Natural killer cell (primary cell): ENCODE results near the gene CDKAL1. TPM values are rescaled to one million over a fixed set of nuclear protein-coding genes. Genes with fewer than 3 reads are reported as not detected.
A peak's percentile ranks its signal among the peaks of the same experiment; 100 is the strongest.

Source experiments
- ATAC-seq, 3 donors: fragments of 150-1000 bp in 2 of 3; fragments of 200-7000 bp in 1 of 3; cut with Tn5 transposase; 1 replicate in 1 of 3; 2 replicates in 2 of 3; pipeline ENCODE4 v1.10.0; 2021; ENCODE audit warnings: mild to moderate bottlenecking in 2 of 3, moderate library complexity in 2 of 3
- DNase-seq, 2 donors: peaks; one replicate each; pipeline versions ENCODE4 v3.0.0 to v3.0.0-alpha.2; 2013 to 2021; ENCODE audit warnings: mixed read lengths in 1 of 2
- H3K27ac ChIP-seq: one replicate; pipeline ENCODE4 v1.5.1; 2013; ENCODE audit warnings: mild to moderate bottlenecking, low read length
- H3K27me3 ChIP-seq: one replicate; pipeline ENCODE4 v1.6.1; 2013; ENCODE audit warnings: low read length; ENCODE audit not compliant: control insufficient read depth, insufficient read depth
- H3K36me3 ChIP-seq: one replicate; pipeline ENCODE4 v1.6.1; 2013; ENCODE audit warnings: low read length; ENCODE audit not compliant: control insufficient read depth, insufficient read depth
- H3K4me1 ChIP-seq: one replicate; pipeline ENCODE4 v1.6.1; 2013; ENCODE audit warnings: low read length; ENCODE audit not compliant: control insufficient read depth, insufficient read depth
- H3K4me3 ChIP-seq: one replicate; pipeline ENCODE4 v1.5.1; 2013; ENCODE audit warnings: low read length
- H3K9me3 ChIP-seq: one replicate; pipeline ENCODE4 v1.6.1; 2013; ENCODE audit warnings: low read length; ENCODE audit not compliant: control insufficient read depth, insufficient read depth
- H3K27ac Mint-ChIP-seq, 2 donors: one replicate each; pipeline ENCODE4 v1.8.0; 2022; ENCODE audit warnings: mild to moderate bottlenecking in 2 of 2, mixed read lengths in 2 of 2, moderate library complexity in 1 of 2
- H3K27me3 Mint-ChIP-seq, 2 donors: one replicate each; pipeline ENCODE4 v1.8.0; 2022; ENCODE audit warnings: low read depth in 2 of 2, mixed read lengths in 2 of 2
- H3K36me3 Mint-ChIP-seq: one replicate; pipeline ENCODE4 v1.8.0; 2022; ENCODE audit warnings: mixed read lengths
- H3K4me1 Mint-ChIP-seq, 2 donors: one replicate each; pipeline ENCODE4 v1.8.0; 2022; ENCODE audit warnings: mixed read lengths in 2 of 2
- H3K4me3 Mint-ChIP-seq: one replicate; pipeline ENCODE4 v1.8.0; 2022; ENCODE audit warnings: mild to moderate bottlenecking, moderate library complexity, mixed read lengths
- H3K9me3 Mint-ChIP-seq, 2 donors: one replicate each; pipeline ENCODE4 v1.8.0; 2022; ENCODE audit warnings: mixed read lengths in 2 of 2
- WGBS: methylation state at CpG from one replicate; pipeline ENCODE4 v1.1.7; 2013; ENCODE audit warnings: missing lambda C conversion rate; ENCODE audit not compliant: insufficient coverage; 5-methylcytosine and 5-hydroxymethylcytosine counted together
- intact Hi-C: fragments of 100-400 bp; cut with micrococcal nuclease; formaldehyde crosslinking; loops from one replicate; pipeline ENCODE4 v1.14.2; 2022
- total RNA-seq, 4 donors: library from RNA; stranded (reverse); fragments of 120-200 nt in 1 of 4; gene quantifications; one replicate each; pipeline versions ENCODE4 v1.2.3 to v1.2.4, GENCODE V29; 2013 to 2022
- TF ChIP-seq, protein P1 (sequence below): fragments of 200-600 bp; IDR thresholded peaks from one replicate; pipeline ENCODE4 v1.8.0; 2022; ENCODE audit warnings: antibody characterized with exemption

Gene CDKAL1
- total RNA-seq, 3 donors from 2014 or later (not counting 1 experiment from before 2014, with no cell fraction given) = 26.0 to 32.8 (median 28.9) TPM

- TF ChIP-seq, protein P1, sequence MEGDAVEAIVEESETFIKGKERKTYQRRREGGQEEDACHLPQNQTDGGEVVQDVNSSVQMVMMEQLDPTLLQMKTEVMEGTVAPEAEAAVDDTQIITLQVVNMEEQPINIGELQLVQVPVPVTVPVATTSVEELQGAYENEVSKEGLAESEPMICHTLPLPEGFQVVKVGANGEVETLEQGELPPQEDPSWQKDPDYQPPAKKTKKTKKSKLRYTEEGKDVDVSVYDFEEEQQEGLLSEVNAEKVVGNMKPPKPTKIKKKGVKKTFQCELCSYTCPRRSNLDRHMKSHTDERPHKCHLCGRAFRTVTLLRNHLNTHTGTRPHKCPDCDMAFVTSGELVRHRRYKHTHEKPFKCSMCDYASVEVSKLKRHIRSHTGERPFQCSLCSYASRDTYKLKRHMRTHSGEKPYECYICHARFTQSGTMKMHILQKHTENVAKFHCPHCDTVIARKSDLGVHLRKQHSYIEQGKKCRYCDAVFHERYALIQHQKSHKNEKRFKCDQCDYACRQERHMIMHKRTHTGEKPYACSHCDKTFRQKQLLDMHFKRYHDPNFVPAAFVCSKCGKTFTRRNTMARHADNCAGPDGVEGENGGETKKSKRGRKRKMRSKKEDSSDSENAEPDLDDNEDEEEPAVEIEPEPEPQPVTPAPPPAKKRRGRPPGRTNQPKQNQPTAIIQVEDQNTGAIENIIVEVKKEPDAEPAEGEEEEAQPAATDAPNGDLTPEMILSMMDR = no peak
- Mint-ChIP-seq H3K9me3 (no peaks in the 10 kb centered on the region), H3K4me3 (no peak overlapping the region), H3K27me3 (no peaks in the 10 kb centered on the region), H3K27ac (no peak overlapping the region), H3K36me3 (no peaks in the 10 kb centered on the region), H3K4me1 (peaks cover 35 to 48% of the 10 kb centered on the region in 2 donors)
- H3K27me3 ChIP-seq = no peaks in the 10 kb centered on the region
- H3K4me3 ChIP-seq = no peak overlapping the region
- H3K9me3 ChIP-seq = no peaks in the 10 kb centered on the region
- no peak overlapping the region for H3K27ac ChIP-seq
- intact Hi-C loops = no loop called here
- ATAC-seq (no peak), DNase-seq (no peak)
- no CpG with 5 or more reads among the region's 2 CpGs for WGBS
- peaks cover 13% of the 10 kb centered on the region for H3K4me1 ChIP-seq
- H3K36me3 ChIP-seq = no peaks in the 10 kb centered on the region
Observed at GRCh38 chr6:21163838-21164180, 629.6 kb downstream of the CDKAL1 start.

- TF ChIP-seq, protein P1 = no peak
- DNase-seq = peak in 1 of 2 donors; percentile 2
- Histone ChIP-seq H3K4me3 (no peak overlapping the region), H3K27ac (no peak overlapping the region), H3K27me3 (no peaks in the 10 kb centered on the region), H3K36me3 (no peaks in the 10 kb centered on the region), H3K4me1 (peaks cover 13% of the 10 kb centered on the region), H3K9me3 (no peaks in the 10 kb centered on the region)
- no peak overlapping the region for H3K4me3 Mint-ChIP-seq
- H3K27me3 Mint-ChIP-seq = no peaks in the 10 kb centered on the region
- no peaks in the 10 kb centered on the region for H3K36me3 Mint-ChIP-seq
- H3K27ac Mint-ChIP-seq = peak overlapping the region; percentile 35 to 84
- no peaks in the 10 kb centered on the region for H3K9me3 Mint-ChIP-seq
- peaks cover 35 to 48% of the 10 kb centered on the region in 2 donors for H3K4me1 Mint-ChIP-seq
- WGBS = no CpG with 5 or more reads among the region's 2 CpGs
- intact Hi-C loops = no loop called here
- ATAC-seq = peak in 1 of 3 donors; percentile 38
Observed at GRCh38 chr6:21164768-21165326, 630.6 kb downstream of the CDKAL1 start.

DNA sequence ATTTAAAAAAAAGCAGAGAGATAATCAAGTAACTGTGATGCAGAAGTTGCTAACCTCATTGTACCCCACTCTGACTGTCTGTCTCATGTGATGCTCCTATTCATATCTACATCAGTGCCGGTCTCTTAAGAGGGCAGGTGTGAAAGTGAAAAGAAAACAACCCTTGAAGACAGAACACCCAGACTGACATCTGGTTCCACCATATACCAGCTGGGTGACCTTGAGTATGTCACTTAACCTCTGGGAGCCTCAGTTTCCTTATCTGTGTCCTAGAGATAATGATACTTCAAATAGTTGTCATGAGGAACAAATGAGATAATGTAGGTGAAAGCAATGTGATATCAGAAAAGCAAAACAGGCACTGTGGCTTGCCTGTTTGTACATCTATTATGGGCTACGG, 632.5 kb downstream of the CDKAL1 start:
- Mint-ChIP-seq H3K4me3 (no peak overlapping the region), H3K36me3 (no peaks in the 10 kb centered on the region), H3K4me1 (peaks cover 33 to 46% of the 10 kb centered on the region in 2 donors), H3K27ac (no peak overlapping the region), H3K9me3 (no peaks in the 10 kb centered on the region), H3K27me3 (no peaks in the 10 kb centered on the region)
- H3K4me3 ChIP-seq = no peak overlapping the region
- TF ChIP-seq, protein P1 = no peak
- no peak for ATAC-seq
- H3K27ac ChIP-seq = no peak overlapping the region
- peaks cover 13% of the 10 kb centered on the region for H3K4me1 ChIP-seq
- intact Hi-C loops = no loop called here
- H3K9me3 ChIP-seq = no peaks in the 10 kb centered on the region
- WGBS = 89% methylated on average over 1 of the region's 2 CpGs
- no peak for DNase-seq
- no peaks in the 10 kb centered on the region for H3K36me3 ChIP-seq
- H3K27me3 ChIP-seq = no peaks in the 10 kb centered on the region

- Mint-ChIP-seq H3K36me3 (no peaks in the 10 kb centered on the region), H3K27ac (no peak overlapping the region), H3K4me1 (peaks cover 23 to 37% of the 10 kb centered on the region in 2 donors), H3K9me3 (no peaks in the 10 kb centered on the region), H3K27me3 (no peaks in the 10 kb centered on the region), H3K4me3 (no peak overlapping the region)
- 97% methylated on average over 6 of the region's 6 CpGs for WGBS
- ATAC-seq (no peak), DNase-seq (no peak)
- Histone ChIP-seq H3K4me1 (peaks cover 7% of the 10 kb centered on the region), H3K9me3 (no peaks in the 10 kb centered on the region), H3K4me3 (no peak overlapping the region), H3K36me3 (no peaks in the 10 kb centered on the region), H3K27ac (no peak overlapping the region), H3K27me3 (no peaks in the 10 kb centered on the region)
- TF ChIP-seq, protein P1 = no peak
- intact Hi-C loops = no loop called here
Observed at GRCh38 chr6:21167790-21168189, 633.5 kb downstream of the CDKAL1 start.
